22Rv1 (cell line): ENCODE results near the gene CBLC.
"Not testable (repeated sequence)": the region's sequence is repeated elsewhere in the genome, so short reads cannot be mapped to it uniquely, and the experiment has no call there.

Source experiments
- H3K27ac ChIP-seq: fragments of 450-650 bp; 2 replicates; pipeline ENCODE4 v1.5.1; 2017
- ZFX ChIP-seq: fragments of 450-650 bp; IDR thresholded peaks from 2 replicates; pipeline ENCODE4 v1.6.1; 2017; ENCODE audit warnings: antibody characterized with exemption, borderline replicate concordance
- TF ChIP-seq, protein P1 (sequence below): fragments of 450-650 bp; IDR thresholded peaks from 2 replicates; pipeline ENCODE4 v1.5.1; 2017; ENCODE audit warnings: mild to moderate bottlenecking

Gene CBLC

GRCh38 chr19:44767295-44768180 lies 10.2 kb upstream of the CBLC start:
- H3K27ac ChIP-seq: no peak overlapping the region
- TF ChIP-seq, protein P1, sequence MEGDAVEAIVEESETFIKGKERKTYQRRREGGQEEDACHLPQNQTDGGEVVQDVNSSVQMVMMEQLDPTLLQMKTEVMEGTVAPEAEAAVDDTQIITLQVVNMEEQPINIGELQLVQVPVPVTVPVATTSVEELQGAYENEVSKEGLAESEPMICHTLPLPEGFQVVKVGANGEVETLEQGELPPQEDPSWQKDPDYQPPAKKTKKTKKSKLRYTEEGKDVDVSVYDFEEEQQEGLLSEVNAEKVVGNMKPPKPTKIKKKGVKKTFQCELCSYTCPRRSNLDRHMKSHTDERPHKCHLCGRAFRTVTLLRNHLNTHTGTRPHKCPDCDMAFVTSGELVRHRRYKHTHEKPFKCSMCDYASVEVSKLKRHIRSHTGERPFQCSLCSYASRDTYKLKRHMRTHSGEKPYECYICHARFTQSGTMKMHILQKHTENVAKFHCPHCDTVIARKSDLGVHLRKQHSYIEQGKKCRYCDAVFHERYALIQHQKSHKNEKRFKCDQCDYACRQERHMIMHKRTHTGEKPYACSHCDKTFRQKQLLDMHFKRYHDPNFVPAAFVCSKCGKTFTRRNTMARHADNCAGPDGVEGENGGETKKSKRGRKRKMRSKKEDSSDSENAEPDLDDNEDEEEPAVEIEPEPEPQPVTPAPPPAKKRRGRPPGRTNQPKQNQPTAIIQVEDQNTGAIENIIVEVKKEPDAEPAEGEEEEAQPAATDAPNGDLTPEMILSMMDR: no peak
- no peak for TF ChIP-seq ZFX

- TF ChIP-seq, protein P1: peak; percentile 83
- TF ChIP-seq ZFX: no peak
- H3K27ac ChIP-seq: no peak overlapping the region
Observed at GRCh38 chr19:44770550-44771257, 7.0 kb upstream of the CBLC start.

DNA sequence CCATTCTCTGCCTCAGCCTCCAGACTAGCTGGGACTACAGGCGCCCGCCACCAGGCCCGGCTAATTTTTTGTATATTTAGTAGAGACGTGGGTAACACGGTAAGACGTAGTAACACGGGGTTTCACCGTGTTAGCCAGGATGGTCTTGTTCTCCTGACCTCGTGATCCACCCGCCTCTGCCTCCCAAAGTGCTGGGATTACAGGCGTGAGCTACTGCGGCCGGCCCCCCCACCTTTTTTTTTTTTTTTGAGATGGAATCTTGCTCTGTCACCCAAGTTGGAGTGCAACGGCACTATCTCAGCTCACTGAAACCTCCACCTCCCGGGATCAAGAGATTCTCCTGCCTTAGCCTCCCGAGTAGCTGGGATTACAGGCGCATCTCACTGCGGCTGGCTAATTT lies 5.5 kb upstream of the CBLC start:
- not testable (repeated sequence) for H3K27ac ChIP-seq

DNA sequence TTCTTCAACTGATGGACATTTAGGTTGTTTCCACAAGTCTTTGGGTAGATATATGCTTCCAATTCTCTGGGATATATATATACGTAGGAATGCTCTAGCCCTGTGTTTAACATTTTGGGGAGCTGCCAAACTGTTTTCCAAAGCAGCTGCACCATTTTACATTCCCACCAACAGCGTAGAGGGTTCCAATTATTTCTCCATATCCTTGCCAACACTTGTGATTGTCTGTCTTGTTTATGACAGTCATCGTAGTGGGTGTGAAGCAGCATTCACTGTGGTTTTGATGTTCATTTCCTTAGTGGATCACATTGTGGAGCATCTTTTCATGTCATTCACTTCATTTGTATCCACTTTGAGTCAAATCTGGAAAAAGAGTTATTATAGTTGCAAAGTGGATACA lies 4.7 kb upstream of the CBLC start:
- TF ChIP-seq, protein P1: no peak
- TF ChIP-seq ZFX: no peak
- H3K27ac ChIP-seq: no peak overlapping the region

DNA sequence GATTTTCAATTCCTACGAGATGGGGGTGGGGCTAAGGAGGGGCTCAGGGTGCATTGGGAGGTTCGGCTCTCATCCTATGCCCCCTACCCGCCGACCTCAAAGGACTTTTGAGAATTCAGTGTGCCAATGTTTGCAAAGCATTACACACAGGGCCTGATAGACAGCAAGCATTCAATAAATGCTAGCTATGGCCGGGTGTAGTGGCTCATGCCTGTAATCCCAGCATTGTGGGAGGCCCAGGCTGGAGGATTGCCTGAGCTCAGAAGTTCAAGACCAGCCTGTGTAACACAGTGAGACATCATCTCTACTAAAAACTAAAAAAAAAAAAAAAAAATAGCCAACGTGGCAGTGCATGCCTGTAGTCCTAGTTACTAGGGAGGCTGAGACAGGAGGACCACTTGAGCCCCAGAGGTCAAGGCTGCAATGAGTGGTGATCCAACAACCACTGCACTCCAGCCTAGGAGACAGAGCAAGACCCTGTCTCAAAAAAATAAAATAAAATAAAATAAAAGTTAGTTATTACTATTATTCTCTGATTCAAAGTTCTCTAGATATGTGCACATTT lies 1.9 kb upstream of the CBLC start:
- no peak overlapping the region for H3K27ac ChIP-seq
- TF ChIP-seq, protein P1: no peak
- TF ChIP-seq ZFX: no peak

DNA sequence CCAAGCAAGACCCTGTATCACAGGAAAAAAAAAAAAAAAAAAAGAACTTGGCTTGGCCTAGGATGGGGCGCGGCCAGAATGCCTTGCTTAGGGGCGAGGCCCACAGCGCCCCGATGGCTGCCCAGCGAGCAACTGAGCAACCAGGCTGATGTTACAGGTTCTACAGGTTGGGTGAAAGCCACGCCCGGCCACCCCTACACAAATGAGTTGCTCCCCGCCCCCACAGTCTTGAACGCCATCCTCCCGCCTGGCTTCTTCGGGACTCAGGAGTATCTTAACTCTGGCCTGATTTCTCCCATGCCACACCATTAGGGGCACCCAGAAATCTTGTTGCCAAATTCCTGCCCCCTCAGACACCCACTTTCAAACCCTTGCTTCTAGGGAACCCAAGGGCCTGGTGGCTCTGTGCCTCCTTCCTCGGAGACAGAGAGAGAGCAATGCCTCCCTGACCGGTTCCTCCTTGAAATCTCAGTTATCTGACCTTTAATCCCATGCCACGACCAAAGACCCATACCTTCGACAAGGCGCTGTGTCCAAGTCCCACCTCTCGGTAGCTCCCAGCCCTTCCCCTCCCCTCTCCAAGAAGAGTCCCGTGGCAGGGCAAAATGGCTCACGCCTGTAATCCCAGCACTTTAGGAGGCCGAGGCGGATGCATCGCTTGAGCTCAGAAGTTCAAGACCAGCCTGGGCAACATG lies 1.1 kb upstream of the CBLC start:
- TF ChIP-seq, protein P1: no peak
- no peak for TF ChIP-seq ZFX
- no peak overlapping the region for H3K27ac ChIP-seq

- H3K27ac ChIP-seq: no peak overlapping the region
- no peak for TF ChIP-seq ZFX
- TF ChIP-seq, protein P1: no peak
Observed at GRCh38 chr19:44779150-44779549, 1.5 kb downstream of the CBLC start.

- H3K27ac ChIP-seq: not testable (repeated sequence)
Observed at GRCh38 chr19:44781694-44782093, 4.0 kb downstream of the CBLC start.
